ENCODE measurements around the gene AK8. TPM values are rescaled to one million over a fixed set of nuclear protein-coding genes. Genes with fewer than 3 reads are reported as not detected.

The AK8 gene
- total and polyA plus RNA-seq, 9 of the 15 experiments (the other 6 are each of a cell fraction or from before 2014, with no cell fraction given), result 0.06 to 0.37 TPM; not detected in 7

- TF ChIP-seq, protein P1, sequence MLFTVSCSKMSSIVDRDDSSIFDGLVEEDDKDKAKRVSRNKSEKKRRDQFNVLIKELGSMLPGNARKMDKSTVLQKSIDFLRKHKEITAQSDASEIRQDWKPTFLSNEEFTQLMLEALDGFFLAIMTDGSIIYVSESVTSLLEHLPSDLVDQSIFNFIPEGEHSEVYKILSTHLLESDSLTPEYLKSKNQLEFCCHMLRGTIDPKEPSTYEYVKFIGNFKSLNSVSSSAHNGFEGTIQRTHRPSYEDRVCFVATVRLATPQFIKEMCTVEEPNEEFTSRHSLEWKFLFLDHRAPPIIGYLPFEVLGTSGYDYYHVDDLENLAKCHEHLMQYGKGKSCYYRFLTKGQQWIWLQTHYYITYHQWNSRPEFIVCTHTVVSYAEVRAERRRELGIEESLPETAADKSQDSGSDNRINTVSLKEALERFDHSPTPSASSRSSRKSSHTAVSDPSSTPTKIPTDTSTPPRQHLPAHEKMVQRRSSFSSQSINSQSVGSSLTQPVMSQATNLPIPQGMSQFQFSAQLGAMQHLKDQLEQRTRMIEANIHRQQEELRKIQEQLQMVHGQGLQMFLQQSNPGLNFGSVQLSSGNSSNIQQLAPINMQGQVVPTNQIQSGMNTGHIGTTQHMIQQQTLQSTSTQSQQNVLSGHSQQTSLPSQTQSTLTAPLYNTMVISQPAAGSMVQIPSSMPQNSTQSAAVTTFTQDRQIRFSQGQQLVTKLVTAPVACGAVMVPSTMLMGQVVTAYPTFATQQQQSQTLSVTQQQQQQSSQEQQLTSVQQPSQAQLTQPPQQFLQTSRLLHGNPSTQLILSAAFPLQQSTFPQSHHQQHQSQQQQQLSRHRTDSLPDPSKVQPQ (CRISPR knock-in tag; IDR thresholded peaks at IDR 0.05; ENCODE audit: borderline replicate concordance), result no peak
- no peak for TF ChIP-seq CXXC5 (CRISPR knock-in tag; IDR thresholded peaks at IDR 0.05)
- no peak for TF ChIP-seq MAX (CRISPR knock-in tag; IDR thresholded peaks at IDR 0.05)
- no peak for TF ChIP-seq ZNF561 (CRISPR knock-in tag; conservative IDR thresholded peaks at IDR 0.05)
- no peak for TF ChIP-seq NEUROD1 (IDR thresholded peaks at IDR 0.05; ENCODE audit: borderline replicate concordance, low read depth, low read length, partially characterized antibody)
- no peak for TF ChIP-seq XRCC3 (IDR thresholded peaks at IDR 0.05)
- TF ChIP-seq PHF20 (IDR thresholded peaks at IDR 0.05; ENCODE audit: partially characterized antibody), result no peak
Measured at GRCh38 chr9:132752877-132753592, 125.0 kb downstream of the AK8 start (continued).

- Histone ChIP-seq H3K4me2 (ENCODE audit: insufficient read depth, low read length) (no peak overlapping the region), H3K9ac (ENCODE audit: insufficient read depth in 1 of 2, low read depth in 2 of 2, low read length in 2 of 2) (no peak overlapping the region), H4K20me1 (replicated peaks; ENCODE audit: control insufficient read depth, insufficient read depth, low read length) (peaks cover 4% of the 10 kb centered on the region; the same call in 1 of the 2 replicates), H3K27me3 (ENCODE audit: control insufficient read depth in 2 of 2, insufficient read depth in 2 of 2, low read length in 2 of 2) (peaks cover 58 to 77% of the 10 kb centered on the region in 2 experiments), H3K9me1 (ENCODE audit: control insufficient read depth, insufficient read depth, low read length) (no peaks in the 10 kb centered on the region), H3K9me3 (replicated peaks; ENCODE audit: control insufficient read depth, insufficient read depth, low read depth, low read length) (no peaks in the 10 kb centered on the region), H2AFZ (ENCODE audit: low read depth, low read length) (no peak overlapping the region), H3K36me3 (ENCODE audit: control insufficient read depth, insufficient read depth, low read length) (no peaks in the 10 kb centered on the region), H3K4me1 (replicated peaks in 1 of 2; ENCODE audit: control insufficient read depth in 2 of 2, insufficient read depth in 2 of 2, low read length in 2 of 2) (no peaks in the 10 kb centered on the region), H3K79me2 (ENCODE audit: control insufficient read depth, insufficient read depth, low read length) (no peaks in the 10 kb centered on the region), H3K4me3 (no peak overlapping the region), H3K27ac (ENCODE audit: extremely low read depth, low read depth, low read length) (no peak overlapping the region)
- FAIRE-seq (no peak), ATAC-seq (no peak), DNase-seq (ENCODE audit: extremely low read depth in 1 of 4, low spot score in 3 of 4) (no peak)
- TF ChIP-seq NR2C1 (IDR thresholded peaks at IDR 0.05) (0 out of 2 replicates have a peak, but pooled peaks have one; percentile 14), NR2C1 (tag; IDR thresholded peaks at IDR 0.05) (peak; percentile 47; the same call in 1 of the 2 replicates), ZNF449 (CRISPR knock-in tag; IDR thresholded peaks at IDR 0.05) (no peak), SMARCE1 (IDR thresholded peaks at IDR 0.05) (no peak)
- POLR2A ChIA-PET, result interaction anchor here (1.0 kb wide), 1 partner anchor 9 kb away, joined by 3 read pairs; no protein-coding TSS in a partner anchor
- 19% methylated on average over 9 of the region's 9 CpGs for WGBS (ENCODE audit: insufficient coverage, low coverage, missing lambda C conversion rate)
- CTCF ChIA-PET (ENCODE audit: low intra/inter-chr PET ratio), result interaction anchor here (0.6 kb wide), 1 partner anchor 48 kb away, joined by 3 read pairs; no protein-coding TSS in a partner anchor
- in situ Hi-C loops (cut with MboI) (no loop called here), intact Hi-C loops (cut with micrococcal nuclease) (no loop called here)
- no TSS peak for BruUV-seq (replicated peaks)
Measured at GRCh38 chr9:132750668-132751067, 127.4 kb downstream of the AK8 start.

All from K562 (cell line).